Endothelial cell (in vitro differentiated cells): Measurements from ENCODE around the gene OR8D1. TPM values are rescaled to one million over a fixed set of nuclear protein-coding genes. Genes with fewer than 3 reads are reported as not detected.

Source experiments
- DNase-seq: peaks from one replicate; pipeline ENCODE4 v3.0.0; 2021; ENCODE audit warnings: low spot score
- H3K27ac Mint-ChIP-seq: one replicate; pipeline ENCODE4 v1.8.0; 2021; ENCODE audit warnings: mixed read lengths, inconsistent platforms; ENCODE audit not compliant: unreplicated experiment
- H3K27me3 Mint-ChIP-seq: one replicate; pipeline ENCODE4 v1.8.0; 2021; ENCODE audit warnings: mild to moderate bottlenecking, moderate library complexity, mixed read lengths, inconsistent platforms; ENCODE audit not compliant: unreplicated experiment
- H3K36me3 Mint-ChIP-seq: one replicate; pipeline ENCODE4 v1.8.0; 2021; ENCODE audit warnings: mild to moderate bottlenecking, low read depth, mixed read lengths, inconsistent platforms; ENCODE audit not compliant: unreplicated experiment
- H3K4me1 Mint-ChIP-seq: one replicate; pipeline ENCODE4 v1.8.0; 2021; ENCODE audit warnings: mild to moderate bottlenecking, mixed read lengths, inconsistent platforms; ENCODE audit not compliant: unreplicated experiment
- H3K4me3 Mint-ChIP-seq: one replicate; pipeline ENCODE4 v1.8.0; 2021; ENCODE audit warnings: mild to moderate bottlenecking, mixed read lengths, inconsistent platforms; ENCODE audit not compliant: unreplicated experiment
- H3K9me3 Mint-ChIP-seq: one replicate; pipeline ENCODE4 v1.8.0; 2021; ENCODE audit warnings: mixed read lengths, inconsistent platforms; ENCODE audit not compliant: unreplicated experiment
- CTCF ChIP-seq: fragments of 200-600 bp; sonication (generic); IDR thresholded peaks from one replicate; pipeline ENCODE4 v1.5.0; 2021; ENCODE audit warnings: antibody characterized with exemption; ENCODE audit not compliant: unreplicated experiment
- total RNA-seq: library from RNA; stranded (reverse); fragmentation: NEBNext Ultra II Directional; extraction: Animal tissue kit (Norgen Biotek cat#: 25700); gene quantifications from one replicate; pipeline ENCODE4 v1.2.1, GENCODE V29; 2021; ENCODE audit not compliant: unreplicated experiment

The OR8D1 gene
- total RNA-seq, 1 donor from 2014 or later = not detected

- H3K36me3 Mint-ChIP-seq = no peaks in the 10 kb centered on the region
- H3K27ac Mint-ChIP-seq = no peak overlapping the region
- no peak for DNase-seq
- no peaks in the 10 kb centered on the region for H3K9me3 Mint-ChIP-seq
- H3K4me1 Mint-ChIP-seq = no peaks in the 10 kb centered on the region
- TF ChIP-seq CTCF = no peak
- peaks cover 1% of the 10 kb centered on the region for H3K27me3 Mint-ChIP-seq
- no peak overlapping the region for H3K4me3 Mint-ChIP-seq
These were observed 3.0 kb downstream of the OR8D1 start for GRCh38 chr11:124310721-124311120.

GRCh38 chr11:124307093-124307492 lies 6.7 kb downstream of the OR8D1 start:
- Mint-ChIP-seq H3K9me3 (no peaks in the 10 kb centered on the region), H3K27me3 (no peaks in the 10 kb centered on the region), H3K4me1 (no peaks in the 10 kb centered on the region), H3K36me3 (no peaks in the 10 kb centered on the region), H3K4me3 (no peak overlapping the region), H3K27ac (no peak overlapping the region)
- DNase-seq = no peak
- no peak for TF ChIP-seq CTCF

GRCh38 chr11:124302347-124303125 lies 11.2 kb downstream of the OR8D1 start:
- no peak for DNase-seq
- H3K4me1 Mint-ChIP-seq = no peaks in the 10 kb centered on the region
- H3K4me3 Mint-ChIP-seq = no peak overlapping the region
- no peaks in the 10 kb centered on the region for H3K9me3 Mint-ChIP-seq
- no peaks in the 10 kb centered on the region for H3K27me3 Mint-ChIP-seq
- H3K27ac Mint-ChIP-seq = no peak overlapping the region
- TF ChIP-seq CTCF = no peak
- no peaks in the 10 kb centered on the region for H3K36me3 Mint-ChIP-seq

- no peak overlapping the region for H3K4me3 Mint-ChIP-seq
- H3K9me3 Mint-ChIP-seq = no peaks in the 10 kb centered on the region
- no peak overlapping the region for H3K27ac Mint-ChIP-seq
- H3K4me1 Mint-ChIP-seq = no peaks in the 10 kb centered on the region
- DNase-seq = no peak
- no peak for TF ChIP-seq CTCF
- no peaks in the 10 kb centered on the region for H3K27me3 Mint-ChIP-seq
- no peaks in the 10 kb centered on the region for H3K36me3 Mint-ChIP-seq
These were observed 12.2 kb downstream of the OR8D1 start for GRCh38 chr11:124301548-124301947.

- no peak overlapping the region for H3K4me3 Mint-ChIP-seq
- no peaks in the 10 kb centered on the region for H3K27me3 Mint-ChIP-seq
- no peak for TF ChIP-seq CTCF
- H3K36me3 Mint-ChIP-seq = no peaks in the 10 kb centered on the region
- H3K9me3 Mint-ChIP-seq = no peaks in the 10 kb centered on the region
- no peaks in the 10 kb centered on the region for H3K4me1 Mint-ChIP-seq
- H3K27ac Mint-ChIP-seq = no peak overlapping the region
- DNase-seq = no peak
These were observed 15.8 kb downstream of the OR8D1 start for GRCh38 chr11:124297921-124298320.
